Right lobe of liver (tissue), 4 donors: ENCODE measurements around the gene DAP3.

Source experiments
- POLR2A ChIP-seq: fragments of 450-650 bp; IDR thresholded peaks from one replicate; pipeline ENCODE4 v1.6.1; 2017; ENCODE audit warnings: antibody characterized with exemption, mild to moderate bottlenecking
- TF ChIP-seq, protein P1 (sequence below), 4 donors: fragments of 200-600 bp in 3 of 4; fragments of 450-650 bp in 1 of 4; IDR thresholded peaks; one replicate each; pipeline versions ENCODE4 v1.5.1 to v1.8.0; 2016 to 2022; ENCODE audit warnings: antibody characterized with exemption in 4 of 4, mild to moderate bottlenecking in 2 of 4
- donor health status: DM: no; HTN: no; CAD: no.
- donor health status: DM: no; HTN: no; CAD: no.
- donor health status: DM: no; HTN: yes; CAD: no.

- TF ChIP-seq, protein P1, sequence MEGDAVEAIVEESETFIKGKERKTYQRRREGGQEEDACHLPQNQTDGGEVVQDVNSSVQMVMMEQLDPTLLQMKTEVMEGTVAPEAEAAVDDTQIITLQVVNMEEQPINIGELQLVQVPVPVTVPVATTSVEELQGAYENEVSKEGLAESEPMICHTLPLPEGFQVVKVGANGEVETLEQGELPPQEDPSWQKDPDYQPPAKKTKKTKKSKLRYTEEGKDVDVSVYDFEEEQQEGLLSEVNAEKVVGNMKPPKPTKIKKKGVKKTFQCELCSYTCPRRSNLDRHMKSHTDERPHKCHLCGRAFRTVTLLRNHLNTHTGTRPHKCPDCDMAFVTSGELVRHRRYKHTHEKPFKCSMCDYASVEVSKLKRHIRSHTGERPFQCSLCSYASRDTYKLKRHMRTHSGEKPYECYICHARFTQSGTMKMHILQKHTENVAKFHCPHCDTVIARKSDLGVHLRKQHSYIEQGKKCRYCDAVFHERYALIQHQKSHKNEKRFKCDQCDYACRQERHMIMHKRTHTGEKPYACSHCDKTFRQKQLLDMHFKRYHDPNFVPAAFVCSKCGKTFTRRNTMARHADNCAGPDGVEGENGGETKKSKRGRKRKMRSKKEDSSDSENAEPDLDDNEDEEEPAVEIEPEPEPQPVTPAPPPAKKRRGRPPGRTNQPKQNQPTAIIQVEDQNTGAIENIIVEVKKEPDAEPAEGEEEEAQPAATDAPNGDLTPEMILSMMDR (IDR thresholded peaks at IDR 0.05), result no peak
- no peak for TF ChIP-seq POLR2A
Measured at GRCh38 chr1:155698382-155699038, 9.6 kb downstream of the DAP3 start.
